ENCODE results near the gene APLP2. TPM values are rescaled to one million over a fixed set of nuclear protein-coding genes. Genes with fewer than 3 reads are reported as not detected.
"Not testable (repeated sequence)": the region's sequence is repeated elsewhere in the genome, so short reads cannot be mapped to it uniquely, and the experiment has no call there.

Gene APLP2
- total RNA-seq, 1 donor from 2014 or later: 106 TPM

- H3K9ac ChIP-seq (ENCODE audit: low read depth in 1 of 3, low read length in 3 of 3): no peak overlapping the region
- no peak overlapping the region for H3K4me3 ChIP-seq (ENCODE audit: low read length in 3 of 3)
- H3K27me3 ChIP-seq (ENCODE audit: control insufficient read depth in 3 of 3, insufficient read depth in 3 of 3, low read length in 3 of 3): no peaks in the 10 kb centered on the region
- H3K36me3 ChIP-seq (ENCODE audit: control insufficient read depth in 3 of 3, insufficient read depth in 3 of 3, low read length in 3 of 3): no peaks in the 10 kb centered on the region
- no peak overlapping the region for H3K27ac ChIP-seq (ENCODE audit: low read depth, low read length)
- H3K9me3 ChIP-seq (ENCODE audit: control insufficient read depth in 3 of 3, low read length in 3 of 3): no peaks in the 10 kb centered on the region
- peaks cover 17 to 24% (median 17%) of the 10 kb centered on the region in 3 donors for H3K4me1 ChIP-seq (ENCODE audit: control insufficient read depth in 3 of 3, insufficient read depth in 3 of 3, low read length in 3 of 3)
Measured at GRCh38 chr11:130087294-130087926, 17.7 kb downstream of the APLP2 start.

GRCh38 chr11:130088217-130088616 is 18.5 kb downstream of the APLP2 start:
- peaks cover 17 to 24% (median 17%) of the 10 kb centered on the region in 3 donors for H3K4me1 ChIP-seq (ENCODE audit: control insufficient read depth in 3 of 3, insufficient read depth in 3 of 3, low read length in 3 of 3)
- H3K27ac ChIP-seq (ENCODE audit: low read depth, low read length): no peak overlapping the region
- no peaks in the 10 kb centered on the region for H3K36me3 ChIP-seq (ENCODE audit: control insufficient read depth in 3 of 3, insufficient read depth in 3 of 3, low read length in 3 of 3)
- no peak overlapping the region for H3K4me3 ChIP-seq (ENCODE audit: low read length in 3 of 3)
- no peaks in the 10 kb centered on the region for H3K27me3 ChIP-seq (ENCODE audit: control insufficient read depth in 3 of 3, insufficient read depth in 3 of 3, low read length in 3 of 3)
- H3K9me3 ChIP-seq (ENCODE audit: control insufficient read depth in 3 of 3, low read length in 3 of 3): no peaks in the 10 kb centered on the region
- no peak overlapping the region for H3K9ac ChIP-seq (ENCODE audit: low read depth in 1 of 3, low read length in 3 of 3)

- Histone ChIP-seq H3K4me3 (ENCODE audit: low read length in 3 of 3) (peak overlapping the region in 1 of 3 donors; percentile 23), H3K4me1 (ENCODE audit: control insufficient read depth in 3 of 3, insufficient read depth in 3 of 3, low read length in 3 of 3) (peaks cover 17 to 24% (median 17%) of the 10 kb centered on the region in 3 donors), H3K9me3 (ENCODE audit: control insufficient read depth in 3 of 3, low read length in 3 of 3) (no peaks in the 10 kb centered on the region), H3K36me3 (ENCODE audit: control insufficient read depth in 3 of 3, insufficient read depth in 3 of 3, low read length in 3 of 3) (no peaks in the 10 kb centered on the region), H3K27me3 (ENCODE audit: control insufficient read depth in 3 of 3, insufficient read depth in 3 of 3, low read length in 3 of 3) (no peaks in the 10 kb centered on the region), H3K27ac (ENCODE audit: low read depth, low read length) (no peak overlapping the region), H3K9ac (ENCODE audit: low read depth in 1 of 3, low read length in 3 of 3) (no peak overlapping the region)
Measured at GRCh38 chr11:130088919-130089673, 19.4 kb downstream of the APLP2 start.

- no peaks in the 10 kb centered on the region for H3K9me3 ChIP-seq (ENCODE audit: control insufficient read depth in 3 of 3, low read length in 3 of 3)
- H3K27ac ChIP-seq (ENCODE audit: low read depth, low read length): no peak overlapping the region
- no peak overlapping the region for H3K4me3 ChIP-seq (ENCODE audit: low read length in 3 of 3)
- no peaks in the 10 kb centered on the region for H3K36me3 ChIP-seq (ENCODE audit: control insufficient read depth in 3 of 3, insufficient read depth in 3 of 3, low read length in 3 of 3)
- no peaks in the 10 kb centered on the region for H3K27me3 ChIP-seq (ENCODE audit: control insufficient read depth in 3 of 3, insufficient read depth in 3 of 3, low read length in 3 of 3)
- H3K9ac ChIP-seq (ENCODE audit: low read depth in 1 of 3, low read length in 3 of 3): no peak overlapping the region
- peaks cover 17 to 24% (median 17%) of the 10 kb centered on the region in 3 donors for H3K4me1 ChIP-seq (ENCODE audit: control insufficient read depth in 3 of 3, insufficient read depth in 3 of 3, low read length in 3 of 3)
Measured at GRCh38 chr11:130089674-130090073, 20.0 kb downstream of the APLP2 start.

GRCh38 chr11:130090517-130090916 is 20.8 kb downstream of the APLP2 start:
- H3K4me1 ChIP-seq (ENCODE audit: control insufficient read depth in 3 of 3, insufficient read depth in 3 of 3, low read length in 3 of 3): peaks cover 17 to 24% (median 17%) of the 10 kb centered on the region in 3 donors
- not testable (repeated sequence) for H3K4me3 ChIP-seq (ENCODE audit: low read length in 3 of 3); H3K36me3 ChIP-seq (ENCODE audit: control insufficient read depth in 3 of 3, insufficient read depth in 3 of 3, low read length in 3 of 3); H3K9ac ChIP-seq (ENCODE audit: low read depth in 1 of 3, low read length in 3 of 3); H3K9me3 ChIP-seq (ENCODE audit: control insufficient read depth in 3 of 3, low read length in 3 of 3); H3K27me3 ChIP-seq (ENCODE audit: control insufficient read depth in 3 of 3, insufficient read depth in 3 of 3, low read length in 3 of 3); H3K27ac ChIP-seq (ENCODE audit: low read depth, low read length)

- H3K9ac ChIP-seq (ENCODE audit: low read depth in 1 of 3, low read length in 3 of 3); H3K36me3 ChIP-seq (ENCODE audit: control insufficient read depth in 3 of 3, insufficient read depth in 3 of 3, low read length in 3 of 3); H3K9me3 ChIP-seq (ENCODE audit: control insufficient read depth in 3 of 3, low read length in 3 of 3); H3K27me3 ChIP-seq (ENCODE audit: control insufficient read depth in 3 of 3, insufficient read depth in 3 of 3, low read length in 3 of 3); H3K4me3 ChIP-seq (ENCODE audit: low read length in 3 of 3); H3K27ac ChIP-seq (ENCODE audit: low read depth, low read length): not testable (repeated sequence)
- H3K4me1 ChIP-seq (ENCODE audit: control insufficient read depth in 3 of 3, insufficient read depth in 3 of 3, low read length in 3 of 3): peaks cover 17 to 24% (median 17%) of the 10 kb centered on the region in 3 donors
Measured at GRCh38 chr11:130091169-130091568, 21.5 kb downstream of the APLP2 start.

GRCh38 chr11:130092661-130093060 is 23.0 kb downstream of the APLP2 start:
- no peaks in the 10 kb centered on the region for H3K27me3 ChIP-seq (ENCODE audit: control insufficient read depth in 3 of 3, insufficient read depth in 3 of 3, low read length in 3 of 3)
- H3K9me3 ChIP-seq (ENCODE audit: control insufficient read depth in 3 of 3, low read length in 3 of 3): no peaks in the 10 kb centered on the region
- H3K27ac ChIP-seq (ENCODE audit: low read depth, low read length): no peak overlapping the region
- no peak overlapping the region for H3K9ac ChIP-seq (ENCODE audit: low read depth in 1 of 3, low read length in 3 of 3)
- no peaks in the 10 kb centered on the region for H3K36me3 ChIP-seq (ENCODE audit: control insufficient read depth in 3 of 3, insufficient read depth in 3 of 3, low read length in 3 of 3)
- H3K4me1 ChIP-seq (ENCODE audit: control insufficient read depth in 3 of 3, insufficient read depth in 3 of 3, low read length in 3 of 3): peaks cover 15 to 17% (median 17%) of the 10 kb centered on the region in 3 donors
- no peak overlapping the region for H3K4me3 ChIP-seq (ENCODE audit: low read length in 3 of 3)

GRCh38 chr11:130094614-130095013 is 24.9 kb downstream of the APLP2 start:
- no peak overlapping the region for H3K4me3 ChIP-seq (ENCODE audit: low read length in 3 of 3)
- H3K4me1 ChIP-seq (ENCODE audit: control insufficient read depth in 3 of 3, insufficient read depth in 3 of 3, low read length in 3 of 3): peaks cover 2 to 3% (median 2%) of the 10 kb centered on the region in 3 donors
- no peaks in the 10 kb centered on the region for H3K36me3 ChIP-seq (ENCODE audit: control insufficient read depth in 3 of 3, insufficient read depth in 3 of 3, low read length in 3 of 3)
- H3K27ac ChIP-seq (ENCODE audit: low read depth, low read length): no peak overlapping the region
- no peak overlapping the region for H3K9ac ChIP-seq (ENCODE audit: low read depth in 1 of 3, low read length in 3 of 3)
- no peaks in the 10 kb centered on the region for H3K9me3 ChIP-seq (ENCODE audit: control insufficient read depth in 3 of 3, low read length in 3 of 3)
- no peaks in the 10 kb centered on the region for H3K27me3 ChIP-seq (ENCODE audit: control insufficient read depth in 3 of 3, insufficient read depth in 3 of 3, low read length in 3 of 3)

- Histone ChIP-seq H3K4me3 (ENCODE audit: low read length in 3 of 3) (no peak overlapping the region), H3K9ac (ENCODE audit: low read depth in 1 of 3, low read length in 3 of 3) (no peak overlapping the region), H3K36me3 (ENCODE audit: control insufficient read depth in 3 of 3, insufficient read depth in 3 of 3, low read length in 3 of 3) (no peaks in the 10 kb centered on the region), H3K27me3 (ENCODE audit: control insufficient read depth in 3 of 3, insufficient read depth in 3 of 3, low read length in 3 of 3) (no peaks in the 10 kb centered on the region), H3K27ac (ENCODE audit: low read depth, low read length) (no peak overlapping the region), H3K9me3 (ENCODE audit: control insufficient read depth in 3 of 3, low read length in 3 of 3) (no peaks in the 10 kb centered on the region), H3K4me1 (ENCODE audit: control insufficient read depth in 3 of 3, insufficient read depth in 3 of 3, low read length in 3 of 3) (no peaks in the 10 kb centered on the region)
Measured at GRCh38 chr11:130095326-130095725, 25.6 kb downstream of the APLP2 start.

GRCh38 chr11:130096042-130096441 is 26.3 kb downstream of the APLP2 start:
- Histone ChIP-seq H3K27me3 (ENCODE audit: control insufficient read depth in 3 of 3, insufficient read depth in 3 of 3, low read length in 3 of 3) (no peaks in the 10 kb centered on the region), H3K9ac (ENCODE audit: low read depth in 1 of 3, low read length in 3 of 3) (no peak overlapping the region), H3K4me3 (ENCODE audit: low read length in 3 of 3) (no peak overlapping the region), H3K4me1 (ENCODE audit: control insufficient read depth in 3 of 3, insufficient read depth in 3 of 3, low read length in 3 of 3) (no peaks in the 10 kb centered on the region), H3K9me3 (ENCODE audit: control insufficient read depth in 3 of 3, low read length in 3 of 3) (no peaks in the 10 kb centered on the region), H3K36me3 (ENCODE audit: control insufficient read depth in 3 of 3, insufficient read depth in 3 of 3, low read length in 3 of 3) (no peaks in the 10 kb centered on the region), H3K27ac (ENCODE audit: low read depth, low read length) (no peak overlapping the region)

Measured in skeletal muscle tissue (tissue), 4 donors.